ELF-1 (cell line): ENCODE data around the gene RTP5.

Source experiments
- DNase-seq: peaks from one replicate; pipeline ENCODE4 v3.0.0-alpha.2; 2016; ENCODE audit warnings: low read depth, low spot score

RTP5 gene

DNA sequence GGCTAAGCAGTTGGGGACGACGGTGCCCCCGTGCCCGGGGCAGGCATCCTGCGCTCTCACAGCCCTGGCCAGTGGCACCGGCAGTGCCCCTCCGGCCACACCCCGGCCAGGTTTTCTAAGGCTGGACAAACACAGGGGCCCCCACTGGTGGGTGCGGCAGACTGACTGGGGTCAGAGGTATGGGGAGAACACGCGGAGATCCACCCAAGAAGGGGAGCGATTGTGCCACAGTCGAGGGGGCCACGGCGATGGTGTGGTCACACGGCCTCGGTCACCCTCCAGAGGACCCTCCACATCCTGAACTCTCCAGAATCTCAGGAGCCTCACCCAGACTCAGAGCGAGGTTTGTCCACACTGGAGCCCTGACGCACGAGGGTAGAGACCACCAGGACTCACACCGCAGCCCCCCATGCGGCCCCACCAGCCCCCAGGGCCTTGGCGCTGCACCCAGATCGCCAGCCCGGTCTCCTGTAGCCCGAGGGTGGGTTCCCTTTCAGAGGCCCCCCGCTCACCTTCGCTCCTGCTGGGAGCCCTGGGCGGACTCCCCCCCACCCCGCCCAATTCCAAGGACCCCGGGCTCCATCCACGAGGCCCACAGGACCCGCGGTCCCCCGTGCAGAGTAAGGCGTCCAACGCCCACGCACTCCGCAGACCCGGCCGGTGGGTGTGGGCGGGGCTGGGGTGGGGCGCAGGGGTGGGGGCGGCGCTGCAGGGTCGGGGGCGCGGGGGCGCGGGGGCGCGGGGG lies 26.0 kb upstream of the RTP5 start:
- no peak for DNase-seq

DNA sequence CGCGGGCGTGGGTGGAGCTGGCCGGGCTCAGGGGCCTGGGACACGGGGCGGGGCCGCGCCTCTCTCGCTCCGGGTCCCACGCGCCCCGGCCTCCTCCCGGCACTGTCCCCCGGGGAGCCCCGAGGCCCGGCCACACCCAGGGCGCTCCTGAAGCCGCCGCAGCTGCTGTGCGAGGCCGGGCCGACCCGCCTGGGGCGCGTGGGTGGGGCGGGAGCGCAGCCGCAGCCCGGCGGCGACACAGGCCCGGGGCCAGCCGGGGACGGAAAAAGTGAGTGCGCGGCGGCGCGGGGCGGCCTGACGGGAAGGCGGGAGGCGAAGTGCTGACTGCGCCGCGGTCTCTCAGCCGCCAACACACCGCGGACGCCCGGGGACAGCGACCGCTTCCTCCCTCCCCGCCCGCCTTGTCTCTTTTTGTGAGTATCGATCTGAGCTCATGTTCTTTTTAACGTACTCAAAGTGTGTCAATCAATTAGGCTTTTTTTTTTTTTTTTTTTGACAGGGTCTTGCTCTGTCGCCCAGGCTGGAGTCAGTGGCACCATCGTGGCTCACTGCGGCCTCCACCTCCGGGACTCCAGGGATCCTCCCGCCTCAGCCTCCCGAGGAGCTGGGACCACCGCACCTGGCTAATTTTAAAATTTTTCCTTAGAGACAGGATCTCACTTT lies 25.3 kb upstream of the RTP5 start:
- DNase-seq = peak; percentile 51

DNA sequence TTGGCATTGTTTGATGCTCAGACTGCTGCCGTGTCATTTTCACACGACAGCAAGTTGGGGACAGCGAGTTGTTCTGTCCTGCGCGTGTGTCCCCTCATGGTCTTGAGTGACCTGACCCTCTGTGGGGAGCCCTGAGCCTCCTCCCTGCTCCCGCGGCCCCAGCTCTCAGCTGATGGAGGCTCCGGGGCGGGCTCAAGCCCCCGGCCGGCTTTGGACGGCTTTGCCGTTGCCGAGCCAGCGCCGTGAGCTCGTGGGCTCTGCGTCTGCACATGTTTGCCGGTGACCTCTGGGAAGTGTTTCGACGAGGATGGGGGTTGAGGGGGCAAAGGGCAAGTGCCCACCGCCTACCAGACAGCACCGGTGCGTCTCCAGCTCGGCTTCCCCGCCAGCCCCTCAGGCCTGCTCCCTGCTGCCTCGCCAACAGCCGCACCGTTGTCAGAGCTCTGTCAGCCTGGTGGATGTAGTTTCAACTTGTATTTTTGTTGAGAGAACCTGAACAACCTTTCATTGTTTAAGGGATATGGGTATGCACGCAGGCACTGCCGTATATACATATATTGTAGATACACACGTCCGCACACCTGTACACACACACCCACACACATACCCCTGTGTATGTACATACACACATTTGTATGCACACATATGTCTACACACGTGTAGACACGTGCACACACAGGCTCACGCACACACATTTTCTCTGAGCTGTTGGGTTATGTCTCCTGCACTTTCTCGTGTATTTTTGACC lies 24.5 kb upstream of the RTP5 start:
- no peak for DNase-seq

DNA sequence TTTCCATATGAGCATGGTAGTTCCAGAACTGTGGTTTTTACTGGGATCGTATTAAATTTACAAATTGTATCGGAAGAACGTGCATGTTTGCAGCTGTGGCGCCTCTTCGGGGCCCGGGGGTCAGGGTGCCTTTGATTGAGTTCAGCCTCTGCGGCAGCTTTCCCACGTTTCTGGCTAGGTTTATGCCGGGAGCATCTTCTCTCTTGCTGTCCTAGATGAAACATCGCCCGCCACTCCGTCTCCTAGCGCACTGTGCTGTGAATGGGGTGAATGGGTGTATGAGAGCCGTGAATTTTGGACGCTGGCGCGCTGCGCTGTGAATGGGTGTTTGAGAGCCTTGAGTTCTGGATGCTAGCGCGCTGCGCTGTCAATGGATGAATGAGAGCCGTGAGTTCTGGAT lies 23.1 kb upstream of the RTP5 start:
- DNase-seq = no peak

DNA sequence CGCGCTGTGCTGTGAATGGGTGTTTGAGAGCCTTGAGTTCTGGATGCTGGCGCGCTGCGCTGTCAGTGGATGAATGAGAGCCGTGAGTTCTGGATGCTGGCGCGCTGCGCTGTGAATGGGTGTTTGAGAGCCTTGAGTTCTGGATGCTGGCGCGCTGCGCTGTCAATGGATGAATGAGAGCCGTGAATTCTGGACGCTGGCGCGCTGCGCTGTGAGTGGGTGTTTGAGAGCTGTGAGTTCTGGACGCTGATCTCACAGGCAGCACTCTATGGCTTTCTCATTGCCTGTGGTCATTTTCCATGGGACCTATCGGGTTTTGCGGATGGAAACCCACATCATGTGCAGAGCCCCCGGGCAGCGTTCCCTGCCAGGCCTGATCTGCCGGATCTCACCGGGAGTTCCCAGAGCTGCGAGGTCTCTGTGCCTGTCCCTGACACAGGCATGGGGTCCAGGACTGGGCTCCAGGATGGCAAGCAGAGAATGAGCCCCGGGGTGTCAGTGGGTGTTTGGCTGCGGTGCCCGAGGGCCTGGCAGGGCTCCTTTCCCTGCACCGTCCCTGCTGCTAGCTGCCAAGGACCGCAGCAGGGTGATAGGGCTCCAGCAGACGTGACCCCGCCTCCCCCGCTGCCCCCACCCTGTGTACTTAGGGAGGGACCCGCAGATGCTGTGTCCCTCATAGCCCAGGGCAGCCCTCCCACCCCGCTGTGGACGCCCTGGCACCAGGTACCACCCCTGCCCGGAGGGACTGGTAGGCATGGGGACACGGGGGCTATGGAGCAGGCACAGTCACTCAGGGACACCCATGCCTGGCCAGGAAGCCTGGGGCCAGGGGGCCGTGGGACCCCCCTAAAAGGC lies 20.5 kb upstream of the RTP5 start:
- DNase-seq = no peak

DNA sequence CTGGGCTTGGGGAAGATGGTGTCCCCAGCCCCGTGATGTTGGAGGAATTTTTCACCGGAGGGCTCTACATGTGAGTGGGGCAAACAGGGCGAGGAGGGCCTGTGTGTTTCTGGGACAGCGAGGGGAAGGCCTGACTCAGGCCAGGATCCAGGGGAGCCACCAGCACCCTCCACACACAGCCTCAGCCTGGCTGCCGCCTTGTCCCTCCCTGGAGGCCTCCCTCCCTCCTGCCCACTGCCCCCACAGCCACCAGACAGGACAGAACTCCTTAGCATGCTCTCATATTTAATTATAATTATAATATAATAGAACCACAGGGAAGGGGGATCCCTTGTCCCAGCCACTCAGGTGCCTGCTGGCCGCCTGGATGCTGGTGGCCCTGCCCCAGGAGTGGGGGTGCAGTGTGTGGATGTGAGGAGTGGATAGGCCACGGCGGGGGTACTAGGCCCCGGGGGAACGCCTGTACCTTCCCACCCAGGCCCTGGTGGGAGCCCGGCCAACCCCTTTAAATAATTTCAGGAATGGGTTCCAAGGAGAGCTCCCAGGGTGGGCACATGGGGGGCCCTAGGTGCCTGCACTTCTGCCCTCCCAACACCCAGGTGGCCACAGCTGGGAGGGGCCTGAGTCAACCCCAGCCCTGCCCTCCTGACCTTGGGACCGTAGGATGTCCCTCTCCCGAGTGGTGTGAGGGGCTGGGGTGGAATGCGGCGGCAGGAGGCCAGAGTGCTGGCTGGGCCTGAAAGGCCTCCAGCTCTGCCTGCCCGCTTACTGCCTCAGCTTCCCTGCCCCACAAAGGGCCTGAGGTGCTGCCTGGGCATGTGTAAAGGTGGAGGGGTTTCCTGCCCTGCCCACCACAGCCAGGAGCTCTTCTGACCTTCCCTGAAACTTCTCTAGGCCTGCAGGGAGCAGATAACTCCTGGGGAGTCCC lies 19.6 kb upstream of the RTP5 start:
- DNase-seq = no peak

DNA sequence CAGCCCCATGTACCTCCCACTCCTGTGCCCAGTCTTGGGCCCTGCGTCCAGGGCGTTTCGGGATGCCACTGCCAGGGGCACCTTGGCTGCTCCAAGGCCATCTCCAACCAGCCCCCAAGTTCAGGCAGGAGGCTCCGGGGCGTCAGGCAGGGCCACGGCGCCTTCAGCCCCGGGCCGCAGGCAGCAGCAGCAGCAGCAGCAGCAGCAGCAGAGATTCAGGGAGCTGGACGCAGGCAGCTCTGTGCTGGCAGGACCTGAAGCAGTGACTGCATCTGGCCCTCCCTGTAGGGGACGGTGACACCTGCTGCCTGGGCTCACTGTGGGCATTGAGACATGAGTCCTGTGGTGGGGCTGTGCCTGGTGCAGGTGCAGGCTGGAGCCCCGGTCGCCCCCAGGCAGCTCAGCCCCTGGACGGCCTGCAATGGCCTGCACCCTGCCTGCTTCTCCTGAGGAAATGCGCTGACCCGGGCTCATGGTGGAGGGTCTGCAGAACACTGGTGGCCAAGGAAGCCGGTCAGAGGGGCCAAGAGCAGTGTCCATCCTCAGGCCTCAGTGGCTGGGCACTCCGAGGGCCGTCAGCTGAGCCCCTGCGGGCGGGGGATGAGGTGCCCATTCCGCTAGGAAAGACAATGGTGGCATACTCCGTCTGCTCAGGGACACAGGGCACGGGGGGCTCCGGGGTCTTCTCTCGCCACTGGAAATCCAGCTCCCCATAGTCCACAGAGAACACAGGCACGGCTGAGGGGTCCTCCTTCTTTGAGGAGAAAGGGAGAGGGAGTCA lies 18.8 kb upstream of the RTP5 start:
- no peak for DNase-seq

DNA sequence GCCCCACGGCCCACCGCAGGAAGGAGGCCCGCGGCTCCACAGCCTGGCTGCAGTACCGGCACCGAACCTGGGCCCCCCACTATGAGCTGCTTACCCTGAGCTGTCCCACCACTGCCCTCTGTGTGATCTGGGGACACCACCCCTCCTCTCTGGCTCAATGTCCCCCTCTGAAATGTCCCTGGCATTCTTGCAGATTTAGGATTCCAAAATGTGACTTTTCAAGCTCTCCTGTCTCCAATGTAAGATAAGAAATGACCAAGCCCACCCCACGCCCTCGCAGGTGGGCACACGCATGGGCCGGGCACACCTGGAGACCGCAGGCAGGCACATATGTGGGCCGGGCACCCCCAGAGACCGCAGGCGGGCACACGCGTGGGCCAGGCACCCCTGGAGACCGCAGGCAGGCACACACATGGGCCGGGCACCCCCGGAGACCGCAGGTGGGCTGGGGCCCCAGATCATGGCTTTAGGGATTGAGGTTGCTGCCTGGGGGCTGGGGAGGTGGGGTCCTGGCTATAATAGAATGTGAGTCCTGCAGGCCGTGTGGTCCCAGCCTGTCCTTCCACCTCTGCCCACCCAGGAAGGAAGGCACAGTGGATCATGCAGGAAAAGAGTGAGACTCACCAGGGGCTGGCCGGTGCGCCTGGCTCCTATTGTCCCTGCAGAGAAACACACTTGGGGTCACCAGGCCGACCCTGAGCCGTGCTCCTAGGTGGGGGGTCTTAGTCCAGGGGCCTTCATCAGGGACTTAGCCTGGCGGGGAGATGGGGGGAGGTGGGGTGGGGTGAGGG lies 18.0 kb upstream of the RTP5 start:
- DNase-seq = no peak

DNA sequence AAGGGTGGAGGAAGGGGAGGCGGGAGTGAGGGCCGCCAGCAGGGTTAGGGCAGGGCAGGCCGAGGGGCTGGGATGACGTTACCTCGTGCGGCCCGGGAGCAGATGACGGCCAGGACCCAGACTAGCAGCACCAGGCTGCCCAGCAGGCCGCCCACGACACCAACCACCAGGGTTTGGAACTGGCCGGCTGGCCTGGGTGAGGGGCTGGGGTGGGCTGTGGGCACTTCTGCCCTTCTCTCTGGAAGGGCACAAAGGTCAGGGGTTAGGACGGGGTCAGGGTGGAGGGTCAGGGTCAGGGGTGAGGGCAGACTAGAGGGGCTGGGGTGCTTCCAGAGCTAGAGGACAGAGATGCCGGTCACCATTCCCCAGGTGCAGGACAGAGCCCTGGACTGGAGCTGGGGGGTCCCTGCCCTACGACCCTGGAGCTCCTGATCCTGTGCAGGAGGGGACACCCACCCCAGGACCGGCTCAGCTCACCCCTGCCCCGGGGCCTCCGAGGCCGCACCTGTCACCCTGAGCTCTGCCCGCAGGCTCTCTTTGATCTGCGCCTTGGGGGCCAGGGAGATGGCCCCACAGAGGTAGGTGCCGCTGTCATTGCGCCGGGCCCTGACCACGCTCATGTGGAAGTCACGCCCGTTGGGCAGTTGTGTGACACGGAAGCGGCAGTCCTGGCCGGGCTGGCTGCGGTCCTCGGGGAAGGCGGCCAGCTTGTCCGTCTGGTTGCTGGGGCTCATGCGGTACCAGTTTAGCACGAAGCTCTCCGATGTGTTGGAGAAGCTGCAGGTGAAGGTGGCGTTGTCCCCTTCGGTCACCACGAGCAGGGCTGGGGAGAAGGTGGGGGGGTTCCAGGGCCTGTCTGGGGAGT lies 17.2 kb upstream of the RTP5 start:
- DNase-seq = no peak

DNA sequence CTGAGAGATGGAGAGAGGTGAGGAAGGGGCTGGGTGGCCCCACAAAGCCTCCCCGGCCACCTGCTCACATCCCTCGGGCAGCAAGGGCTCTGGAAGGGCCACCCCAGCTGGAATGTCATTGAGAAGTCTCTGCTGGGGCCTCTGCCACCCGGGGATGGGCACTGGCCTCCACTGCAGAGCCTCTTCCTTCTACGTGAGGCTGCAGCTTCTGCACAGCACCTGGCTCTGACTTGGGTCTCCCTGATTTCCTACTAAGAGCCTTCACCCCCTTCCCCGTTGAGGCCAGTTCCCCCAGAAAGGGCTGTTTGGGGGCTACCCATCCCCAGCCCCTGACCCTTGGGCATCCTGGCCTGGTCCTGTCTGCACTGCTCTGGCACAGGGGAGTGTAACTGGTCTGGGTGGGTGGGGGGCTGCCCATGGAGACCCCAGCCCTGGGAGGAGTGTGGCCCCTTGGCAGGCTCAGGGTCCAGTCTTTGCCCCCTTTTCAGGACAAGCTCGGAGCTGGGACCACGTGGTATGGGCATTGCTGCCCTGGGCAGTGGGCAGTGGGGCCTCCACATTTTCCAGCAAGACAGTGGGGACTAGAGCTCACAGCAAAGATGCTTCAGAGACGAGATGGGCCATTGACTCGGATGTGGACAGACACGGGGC lies 16.4 kb upstream of the RTP5 start:
- DNase-seq = no peak

DNA sequence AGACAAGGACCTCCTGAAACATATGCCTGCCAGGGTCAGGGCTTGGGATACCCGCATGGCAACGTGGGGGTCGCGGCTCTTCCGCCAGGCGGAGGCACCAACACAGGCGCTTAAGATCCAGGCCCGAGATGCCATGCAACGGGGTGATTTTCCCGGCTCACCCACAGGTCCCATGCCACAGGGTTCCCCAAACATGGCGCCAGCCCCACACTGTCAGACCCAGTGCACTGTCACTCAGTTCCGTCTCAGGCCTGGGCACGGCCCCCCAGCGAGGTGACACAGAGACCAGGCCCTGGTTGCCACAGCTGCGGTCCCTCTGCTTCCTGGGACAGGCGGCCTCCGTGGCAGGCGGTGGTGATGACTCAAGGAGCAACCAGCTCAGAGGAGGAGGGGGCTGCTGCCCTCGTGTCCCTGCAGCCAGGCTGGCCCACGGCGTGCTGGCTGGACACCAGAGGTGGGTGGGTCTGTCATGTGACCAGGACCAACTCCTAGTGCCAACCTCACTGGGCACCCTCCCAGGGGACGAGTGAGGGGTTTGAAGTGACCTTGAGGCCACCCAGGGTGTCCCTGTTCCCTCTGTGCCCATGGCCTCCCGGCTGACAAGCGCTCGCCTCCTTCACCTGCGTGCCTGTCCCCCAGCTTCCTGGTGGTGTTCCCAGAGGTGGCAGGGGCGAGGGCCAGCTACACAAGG lies 15.7 kb upstream of the RTP5 start:
- DNase-seq = no peak

DNA sequence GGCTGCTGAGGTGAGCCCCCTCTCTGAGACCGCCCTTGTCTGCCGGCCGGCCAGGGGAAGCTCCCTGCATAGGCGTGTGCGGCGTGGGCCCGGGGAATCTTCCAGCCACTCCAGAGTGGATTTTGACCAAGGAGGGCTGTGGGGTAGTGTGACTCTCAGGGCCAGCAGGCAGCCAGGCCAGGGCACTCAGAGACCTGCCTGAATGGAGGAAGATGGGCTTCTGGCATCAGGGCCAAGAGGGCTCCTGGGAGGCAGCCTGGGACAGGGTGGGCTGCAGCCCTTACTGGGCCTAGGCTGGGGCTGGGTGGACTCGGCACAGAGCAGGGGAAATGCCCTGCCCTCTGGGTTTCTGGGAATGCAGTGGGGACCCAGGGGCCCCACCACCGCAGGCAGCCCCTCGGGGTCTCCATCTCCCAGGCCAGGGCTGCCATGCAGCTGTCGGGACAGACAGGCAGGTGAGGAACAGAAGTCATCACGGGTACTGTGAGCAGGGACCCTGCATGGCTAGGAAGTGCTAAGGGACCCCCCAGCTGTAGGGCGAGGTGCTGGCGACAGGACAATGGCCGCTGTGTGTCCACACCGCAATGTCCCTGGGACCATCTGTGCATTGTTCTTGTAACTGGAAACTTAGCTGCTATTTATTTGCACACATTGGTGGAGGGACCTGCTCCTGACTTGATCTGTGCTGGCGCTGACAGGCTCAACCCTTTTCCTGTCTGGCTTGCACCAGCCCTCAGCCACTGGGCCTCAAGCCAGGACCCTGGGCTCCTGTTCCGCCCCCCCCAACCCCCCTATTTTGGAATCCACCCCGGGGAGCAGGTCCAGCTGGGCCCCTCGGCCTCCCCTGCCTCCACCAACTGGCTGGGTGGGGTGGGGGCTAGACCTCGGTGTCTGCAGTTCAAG lies 14.9 kb upstream of the RTP5 start:
- no peak for DNase-seq

DNA sequence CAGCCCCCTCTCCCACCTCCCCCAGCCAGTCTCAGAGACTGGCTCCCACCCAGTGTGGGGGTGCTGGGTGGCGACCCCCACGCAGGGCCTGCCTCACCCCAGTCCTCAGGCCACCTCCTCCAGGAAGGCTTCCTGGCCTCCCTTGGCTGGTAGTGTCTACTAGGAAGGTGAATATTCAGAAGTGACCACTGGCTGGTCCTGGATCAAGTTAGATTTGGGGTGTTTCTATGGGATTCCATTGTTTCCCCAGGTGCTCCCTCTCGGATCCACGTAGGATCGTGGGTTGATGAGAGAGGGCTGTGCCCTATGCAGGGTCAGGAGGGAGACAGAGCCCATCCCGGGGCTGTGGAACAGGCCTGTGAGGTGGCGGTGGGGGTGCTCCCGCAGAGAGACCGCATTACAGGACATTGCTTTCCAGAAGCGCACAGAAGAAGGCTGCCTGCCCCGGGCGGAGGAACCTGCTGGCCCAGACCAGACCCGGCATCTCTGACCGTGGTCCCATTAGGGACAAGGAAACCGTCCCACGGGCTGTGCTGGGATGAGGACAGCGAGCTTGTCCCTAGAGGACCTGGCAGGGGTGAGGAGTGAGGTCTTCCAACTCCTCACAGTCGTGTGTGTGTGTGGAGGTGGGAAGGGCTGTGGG lies 14.2 kb upstream of the RTP5 start:
- no peak for DNase-seq

DNA sequence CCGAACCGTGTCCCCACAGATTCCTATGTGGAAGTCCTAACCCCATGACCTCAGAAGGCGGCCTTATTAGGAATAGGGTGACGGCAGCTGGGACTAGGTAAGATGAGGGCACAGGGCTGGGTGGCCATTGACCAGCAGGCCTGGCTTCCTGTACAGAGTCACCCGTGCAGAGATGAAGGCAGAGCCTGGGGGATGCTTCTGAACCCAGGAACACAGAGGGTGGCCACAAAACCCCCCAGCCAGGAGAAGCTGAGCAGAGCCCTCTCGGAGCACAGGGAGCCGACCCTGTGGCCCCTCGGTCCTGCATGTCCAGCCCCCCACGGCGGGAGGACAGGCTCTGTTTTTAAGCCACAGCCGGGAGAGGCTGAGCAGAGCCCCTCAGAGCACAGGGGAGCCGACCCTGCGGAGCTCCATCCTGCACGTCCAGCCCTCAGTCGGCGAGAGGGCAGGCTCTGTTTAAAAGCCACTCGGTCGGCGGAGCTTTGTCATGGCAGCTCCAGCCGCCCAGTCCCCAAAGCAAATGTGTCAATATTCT lies 13.6 kb upstream of the RTP5 start:
- no peak for DNase-seq

DNA sequence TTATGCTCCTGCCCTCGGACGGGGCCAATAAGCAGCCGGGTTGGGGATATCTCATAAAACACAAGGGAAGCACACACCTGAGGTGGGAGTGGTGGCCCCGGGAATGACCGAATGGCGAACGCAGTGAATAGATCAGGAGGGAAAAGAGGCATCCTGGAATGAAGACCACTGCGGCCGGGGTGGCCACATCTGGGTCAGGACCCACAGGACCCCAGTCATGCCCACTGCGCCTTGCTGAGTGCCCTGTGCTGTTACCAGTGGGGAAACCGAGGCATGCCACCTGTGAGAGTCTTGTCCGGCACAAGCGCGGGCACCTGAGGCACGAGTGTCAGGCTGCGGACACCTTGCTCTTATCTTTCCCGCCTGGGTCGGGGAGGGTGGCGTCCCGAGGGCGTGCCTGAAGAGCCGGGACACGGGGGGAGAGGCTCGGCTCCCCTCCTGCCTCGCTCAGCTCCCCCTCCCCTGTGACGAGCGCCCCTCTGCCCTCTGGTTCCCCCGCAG lies 12.4 kb upstream of the RTP5 start:
- no peak for DNase-seq
